SK-N-SH (cell line): ENCODE results near the gene RIN3. TPM values are rescaled to one million over a fixed set of nuclear protein-coding genes. Genes with fewer than 3 reads are reported as not detected.

Experiments
- CTCF ChIA-PET: fragments of 300-600, 350-600 bp; formaldehyde crosslinking; extraction: SDS; loops from one replicate; lab custom pipeline; 2021; lab: Yijun Ruan, JAX
- POLR2A ChIA-PET: fragments of 350-600 bp; sonication (Branson Sonifier 250); formaldehyde crosslinking; extraction: SDS; loops from one replicate; lab custom pipeline; 2020; ENCODE audit warnings: antibody characterized with exemption, inconsistent platforms; lab: Yijun Ruan, JAX
- DNase-seq: peaks from one replicate; pipeline ENCODE4 v3.0.0; 2012
- H2AFZ ChIP-seq: fragments of 200-600 bp; sonication (generic); 2 replicates; pipeline ENCODE4 v1.8.1; 2016; ENCODE audit warnings: antibody characterized with exemption, mild to moderate bottlenecking, low read depth
- H3F3A ChIP-seq: fragments of 200-600 bp; sonication (generic); replicated peaks from 2 replicates; pipeline ENCODE3; 2016; ENCODE audit warnings: antibody characterized with exemption, mild to moderate bottlenecking; ENCODE audit not compliant: insufficient read depth
- H3K27ac ChIP-seq, 2 experiments: fragments of 200-500 bp in 1 of 2; fragments of 200-600 bp in 1 of 2; sonication (Bioruptor generic) in 1 of 2; sonication (generic), shearing (Covaris generic) in 1 of 2; 2 replicates each; pipeline versions ENCODE4 v1.5.1 to v1.6.1; 2014 to 2016; ENCODE audit warnings: low read depth in 2 of 2, inconsistent platforms in 1 of 2, low read length in 1 of 2, mild to moderate bottlenecking in 1 of 2, mixed read lengths in 1 of 2
- H3K27me3 ChIP-seq: fragments of 200-600 bp; sonication (generic), shearing (Covaris generic); 2 replicates; pipeline ENCODE4 v1.6.1; 2016; ENCODE audit warnings: mixed run types; ENCODE audit not compliant: insufficient read depth
- H3K36me3 ChIP-seq, 2 experiments: fragments of 200-500 bp in 1 of 2; fragments of 200-600 bp in 1 of 2; sonication (Bioruptor generic) in 1 of 2; sonication (generic) in 1 of 2; replicated peaks in 1 of 2; 2 replicates each; pipeline versions ENCODE3 to v1.5.1; 2014 to 2016; ENCODE audit warnings: low read length in 1 of 2, mild to moderate bottlenecking in 1 of 2; ENCODE audit not compliant: insufficient read depth in 2 of 2, control insufficient read depth in 1 of 2
- H3K4me1 ChIP-seq, 2 experiments: fragments of 200-500 bp in 1 of 2; fragments of 200-600 bp in 1 of 2; sonication (Bioruptor generic) in 1 of 2; sonication (generic), shearing (Covaris generic) in 1 of 2; 2 replicates each; pipeline versions ENCODE4 v1.5.1 to v1.6.1; 2014 to 2016; ENCODE audit warnings: low read depth in 1 of 2, low read length in 1 of 2, mixed run types in 1 of 2; ENCODE audit not compliant: insufficient read depth in 2 of 2, control insufficient read depth in 1 of 2
- H3K4me2 ChIP-seq: fragments of 200-600 bp; sonication (generic), shearing (Covaris generic); 2 replicates; pipeline ENCODE4 v1.6.1; 2017; ENCODE audit warnings: mixed run types
- H3K4me3 ChIP-seq, 2 experiments: fragments of 200-500 bp in 1 of 2; fragments of 200-600 bp in 1 of 2; sonication (Bioruptor generic) in 1 of 2; sonication (generic), shearing (Covaris generic) in 1 of 2; 2 replicates each; pipeline versions ENCODE4 v1.5.1 to v1.8.1; 2014 to 2016; ENCODE audit warnings: low read depth in 2 of 2, inconsistent platforms in 1 of 2, low read length in 1 of 2, mild to moderate bottlenecking in 1 of 2, mixed read lengths in 1 of 2, moderate library complexity in 1 of 2
- H3K79me2 ChIP-seq: fragments of 200-600 bp; sonication (generic); 2 replicates; pipeline ENCODE4 v1.8.1; 2017; ENCODE audit warnings: mild to moderate bottlenecking; ENCODE audit not compliant: insufficient read depth
- H3K9ac ChIP-seq: fragments of 200-600 bp; sonication (generic); 2 replicates; pipeline ENCODE4 v1.6.1; 2017; ENCODE audit warnings: mixed run types
- H3K9me2 ChIP-seq: fragments of 200-600 bp; sonication (generic); 2 replicates; pipeline ENCODE4 v1.6.1; 2017; ENCODE audit warnings: mixed run types
- H3K9me3 ChIP-seq: fragments of 200-600 bp; sonication (generic); 2 replicates; pipeline ENCODE4 v1.6.1; 2017; ENCODE audit warnings: mixed run types, mild to moderate bottlenecking, moderate library complexity
- H4K20me1 ChIP-seq: fragments of 200-600 bp; sonication (generic); 2 replicates; pipeline ENCODE4 v1.6.1; 2017; ENCODE audit warnings: mild to moderate bottlenecking, mixed run types; ENCODE audit not compliant: insufficient read depth
- CHD2 ChIP-seq: fragments of 150-350 bp; IDR thresholded peaks from 2 replicates; pipeline ENCODE4 v1.6.1; 2018; ENCODE audit warnings: low read length; ENCODE audit not compliant: partially characterized antibody
- EP300 ChIP-seq, 2 experiments: IDR thresholded peaks; 2 replicates each; pipeline versions ENCODE4 v1.4.0 to v1.6.1; 2012; ENCODE audit warnings: borderline replicate concordance in 1 of 2, low read depth in 1 of 2, low read length in 1 of 2
- FOXJ3 ChIP-seq: sonication (generic); formaldehyde crosslinking; IDR thresholded peaks from 2 replicates; pipeline ENCODE4 v1.5.1; 2020; ENCODE audit warnings: mild to moderate bottlenecking, missing genetic modification reagents
- FOXM1 ChIP-seq: IDR thresholded peaks from 2 replicates; pipeline ENCODE4 v1.4.0; 2012; ENCODE audit warnings: low read depth, mild to moderate bottlenecking
- GABPA ChIP-seq: IDR thresholded peaks from 2 replicates; pipeline ENCODE4 v1.4.0; 2012; ENCODE audit warnings: low read depth, mild to moderate bottlenecking
- IRF3 ChIP-seq: fragments of 150-350 bp; IDR thresholded peaks from 2 replicates; pipeline ENCODE4 v1.6.1; 2016; ENCODE audit warnings: mild to moderate bottlenecking, low read depth, low read length
- JUND ChIP-seq: IDR thresholded peaks from 2 replicates; pipeline ENCODE4 v1.4.0; 2012
- MEF2A ChIP-seq: IDR thresholded peaks from 2 replicates; pipeline ENCODE4 v1.4.0; 2012; ENCODE audit warnings: low read depth, borderline replicate concordance
- MXI1 ChIP-seq: IDR thresholded peaks from 2 replicates; pipeline ENCODE4 v1.6.1; 2012; ENCODE audit warnings: mild to moderate bottlenecking, low read depth, low read length, improper control_type of control experiment
- NFIC ChIP-seq: IDR thresholded peaks from 2 replicates; pipeline ENCODE4 v1.4.0; 2012; ENCODE audit warnings: borderline replicate concordance
- NRF1 ChIP-seq: IDR thresholded peaks from 2 replicates; pipeline ENCODE4 v1.6.1; 2012; ENCODE audit warnings: low read depth, mild to moderate bottlenecking, low read length
- POLR2AphosphoS5 ChIP-seq: IDR thresholded peaks from 2 replicates; pipeline ENCODE4 v1.6.1; 2012; ENCODE audit warnings: low read depth, low read length
- RCOR1 ChIP-seq: fragments of 150-350 bp; IDR thresholded peaks from 2 replicates; pipeline ENCODE4 v1.6.1; 2017; ENCODE audit warnings: antibody characterized with exemption, low read length
- REST ChIP-seq: IDR thresholded peaks from 2 replicates; pipeline ENCODE4 v1.6.1; 2012; ENCODE audit warnings: mild to moderate bottlenecking, low read depth, low read length, moderate library complexity
- SMC3 ChIP-seq: IDR thresholded peaks from 2 replicates; pipeline ENCODE4 v1.6.1; 2012; ENCODE audit warnings: low read depth, low read length, improper control_type of control experiment
- TAF1 ChIP-seq: IDR thresholded peaks from 2 replicates; pipeline ENCODE4 v1.6.1; 2012; ENCODE audit warnings: low read depth, mild to moderate bottlenecking, low read length, moderate library complexity, borderline replicate concordance
- TCF12 ChIP-seq: IDR thresholded peaks from 2 replicates; pipeline ENCODE4 v1.4.0; 2012
- ZBTB33 ChIP-seq: IDR thresholded peaks from 2 replicates; pipeline ENCODE4 v1.4.0; 2012; ENCODE audit warnings: low read depth, borderline replicate concordance
- WGBS: methylation state at CpG from one replicate; pipeline ENCODE4 v1.1.6; 2017; ENCODE audit warnings: low lambda C conversion rate; 5-methylcytosine and 5-hydroxymethylcytosine counted together
- polyA plus RNA-seq, 3 experiments: library from polyadenylated mRNA; depleted of rRNA; stranded (reverse); fragments of >200 nt; gene quantifications; 2 replicates each; pipeline ENCODE4 v1.2.3, GENCODE V29; 2012

RIN3 gene
- polyA plus RNA-seq, 1 of the 3 experiments (the other 2 are of a cell fraction), result 12.4 TPM

GRCh38 chr14:92523752-92524151 is 10.2 kb downstream of the RIN3 start:
- no peaks in the 10 kb centered on the region for H3K9me3 ChIP-seq
- 0 out of 2 replicates have a peak, but pooled peaks cover 10% of the 10 kb centered on the region for H4K20me1 ChIP-seq
- no peaks in the 10 kb centered on the region for H3K9me2 ChIP-seq
- ChIA-PET POLR2A (no interaction called here), CTCF (no interaction called here)
- H3K4me2 ChIP-seq, result no peak overlapping the region
- H2AFZ ChIP-seq, result no peak overlapping the region
- H3K27ac ChIP-seq, result no peak overlapping the region
- TF ChIP-seq RCOR1, result no peak
- no peak for TF ChIP-seq NRF1
- TF ChIP-seq REST, result no peak
- TF ChIP-seq MEF2A, result no peak
- no peak for TF ChIP-seq ZBTB33
- no peak for TF ChIP-seq NFIC
- no peak for TF ChIP-seq TCF12
- TF ChIP-seq EP300 (IDR thresholded peaks at IDR 0.05; ENCODE audit: borderline replicate concordance in 1 of 2, low read depth in 1 of 2, low read length in 1 of 2), result no peak
- no peak for TF ChIP-seq TAF1
- no peak for TF ChIP-seq SMC3
- no peak for TF ChIP-seq JUND
- no peak for TF ChIP-seq CHD2
- TF ChIP-seq FOXJ3 (CRISPR knock-in tag), result no peak
- TF ChIP-seq GABPA, result no peak
- TF ChIP-seq IRF3, result no peak
- TF ChIP-seq FOXM1, result no peak
- no peak for TF ChIP-seq POLR2AphosphoS5
- no peak for TF ChIP-seq MXI1
- H3K4me3 ChIP-seq, result no peak overlapping the region
- peaks cover 95% of the 10 kb centered on the region for H3K79me2 ChIP-seq
- WGBS, result 87% methylated on average over 6 of the region's 6 CpGs
- no peaks in the 10 kb centered on the region for H3K36me3 ChIP-seq
- no peak for DNase-seq
- no peaks in the 10 kb centered on the region for H3K27me3 ChIP-seq
- H3F3A ChIP-seq, result no peaks in the 10 kb centered on the region
- H3K9ac ChIP-seq, result no peak overlapping the region
- no peaks in the 10 kb centered on the region for H3K4me1 ChIP-seq
